WERI-Rb-1 (cell line): ENCODE results near the gene TSHZ2.

Experiments used
- DNase-seq: peaks from one replicate; pipeline ENCODE4 v3.0.0-alpha.2; 2020
- H3K27ac ChIP-seq: fragments of 250-450 bp; sonication (Bioruptor Pico); 2 replicates; pipeline ENCODE4 v1.5.1; 2020; ENCODE audit warnings: mild to moderate bottlenecking, moderate library complexity
- H3K27me3 ChIP-seq: fragments of 250-450 bp; sonication (Bioruptor Pico); 2 replicates; pipeline ENCODE4 v1.5.1; 2021; ENCODE audit warnings: mild to moderate bottlenecking, low read depth, moderate library complexity; ENCODE audit not compliant: insufficient read depth, severe bottlenecking
- H3K36me3 ChIP-seq: fragments of 250-450 bp; sonication (Bioruptor Pico); 2 replicates; pipeline ENCODE4 v1.5.1; 2020; ENCODE audit warnings: mild to moderate bottlenecking, moderate library complexity
- H3K4me3 ChIP-seq: 2 replicates; pipeline ENCODE4 v1.5.1; 2011; ENCODE audit warnings: low read depth, mild to moderate bottlenecking, control low read depth, low read length
- H3K9me3 ChIP-seq: fragments of 250-450 bp; sonication (Bioruptor Pico); 2 replicates; pipeline ENCODE4 v1.5.1; 2021; ENCODE audit warnings: mild to moderate bottlenecking, moderate library complexity; ENCODE audit not compliant: severe bottlenecking
- TF ChIP-seq, protein P1 (sequence below): IDR thresholded peaks from 2 replicates; pipeline ENCODE4 v1.5.1; 2011; ENCODE audit warnings: low read depth, mild to moderate bottlenecking, control low read depth, inconsistent platforms, low read length

The TSHZ2 gene

DNA sequence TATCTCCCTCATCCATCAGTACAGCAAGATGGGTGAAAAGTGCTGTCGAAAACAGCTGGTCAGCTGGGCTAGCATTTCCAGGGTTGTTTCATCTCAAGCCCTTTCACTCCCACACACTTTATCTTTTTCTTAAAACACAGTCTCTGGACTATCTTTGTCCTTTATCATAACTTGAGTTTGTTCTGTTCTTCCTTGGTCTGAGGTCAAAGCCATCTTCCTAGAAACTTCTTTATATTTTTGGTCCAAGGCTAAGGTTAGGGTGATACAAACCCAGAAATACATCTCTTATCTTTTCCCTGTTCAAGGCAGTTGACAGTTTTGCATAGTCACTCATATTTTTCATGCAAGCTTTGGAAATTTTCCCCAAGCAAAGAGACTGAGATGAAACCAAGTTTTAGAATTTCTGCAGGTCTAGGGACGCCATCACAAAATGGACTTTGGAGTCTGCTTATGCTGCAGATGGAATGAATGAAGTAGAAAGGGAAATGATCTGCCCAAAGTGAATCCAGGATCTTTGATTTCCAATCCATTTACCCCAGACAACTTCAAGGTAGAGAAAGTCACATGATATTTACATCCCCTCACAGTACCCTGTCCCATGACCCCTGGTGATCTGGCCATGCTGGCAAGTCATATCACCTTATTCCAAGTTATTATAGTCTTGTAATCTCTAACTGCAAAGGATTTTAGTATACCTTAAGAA lies 324.4 kb downstream of the TSHZ2 start:
- Histone ChIP-seq H3K9me3 (no peaks in the 10 kb centered on the region), H3K27ac (no peak overlapping the region), H3K4me3 (no peak overlapping the region), H3K36me3 (no peaks in the 10 kb centered on the region), H3K27me3 (peaks cover 68% of the 10 kb centered on the region)
- no peak for DNase-seq
- TF ChIP-seq, protein P1, sequence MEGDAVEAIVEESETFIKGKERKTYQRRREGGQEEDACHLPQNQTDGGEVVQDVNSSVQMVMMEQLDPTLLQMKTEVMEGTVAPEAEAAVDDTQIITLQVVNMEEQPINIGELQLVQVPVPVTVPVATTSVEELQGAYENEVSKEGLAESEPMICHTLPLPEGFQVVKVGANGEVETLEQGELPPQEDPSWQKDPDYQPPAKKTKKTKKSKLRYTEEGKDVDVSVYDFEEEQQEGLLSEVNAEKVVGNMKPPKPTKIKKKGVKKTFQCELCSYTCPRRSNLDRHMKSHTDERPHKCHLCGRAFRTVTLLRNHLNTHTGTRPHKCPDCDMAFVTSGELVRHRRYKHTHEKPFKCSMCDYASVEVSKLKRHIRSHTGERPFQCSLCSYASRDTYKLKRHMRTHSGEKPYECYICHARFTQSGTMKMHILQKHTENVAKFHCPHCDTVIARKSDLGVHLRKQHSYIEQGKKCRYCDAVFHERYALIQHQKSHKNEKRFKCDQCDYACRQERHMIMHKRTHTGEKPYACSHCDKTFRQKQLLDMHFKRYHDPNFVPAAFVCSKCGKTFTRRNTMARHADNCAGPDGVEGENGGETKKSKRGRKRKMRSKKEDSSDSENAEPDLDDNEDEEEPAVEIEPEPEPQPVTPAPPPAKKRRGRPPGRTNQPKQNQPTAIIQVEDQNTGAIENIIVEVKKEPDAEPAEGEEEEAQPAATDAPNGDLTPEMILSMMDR: no peak

DNA sequence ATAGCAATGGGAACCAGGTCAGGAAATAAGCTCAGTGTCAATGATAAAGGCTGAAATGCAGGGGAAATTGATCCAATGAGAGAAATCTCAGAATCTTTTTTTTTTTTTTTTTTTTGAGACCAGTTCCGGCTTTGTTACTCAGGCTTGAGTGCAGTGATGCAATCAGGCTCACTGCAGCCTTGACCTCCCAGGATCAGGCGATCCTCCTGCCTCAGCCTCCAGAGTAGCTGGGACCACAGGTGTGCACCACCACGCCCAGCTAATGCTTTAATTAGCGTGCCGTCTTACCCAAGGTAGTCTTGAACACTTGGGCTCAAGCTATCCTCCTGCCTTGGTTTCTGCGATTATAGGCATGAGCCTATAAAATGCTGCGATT lies 325.0 kb downstream of the TSHZ2 start:
- TF ChIP-seq, protein P1: no peak
- Histone ChIP-seq H3K27me3 (peaks cover 73% of the 10 kb centered on the region), H3K36me3 (no peaks in the 10 kb centered on the region), H3K27ac (no peak overlapping the region), H3K4me3 (no peak overlapping the region), H3K9me3 (no peaks in the 10 kb centered on the region)
- DNase-seq: no peak

DNA sequence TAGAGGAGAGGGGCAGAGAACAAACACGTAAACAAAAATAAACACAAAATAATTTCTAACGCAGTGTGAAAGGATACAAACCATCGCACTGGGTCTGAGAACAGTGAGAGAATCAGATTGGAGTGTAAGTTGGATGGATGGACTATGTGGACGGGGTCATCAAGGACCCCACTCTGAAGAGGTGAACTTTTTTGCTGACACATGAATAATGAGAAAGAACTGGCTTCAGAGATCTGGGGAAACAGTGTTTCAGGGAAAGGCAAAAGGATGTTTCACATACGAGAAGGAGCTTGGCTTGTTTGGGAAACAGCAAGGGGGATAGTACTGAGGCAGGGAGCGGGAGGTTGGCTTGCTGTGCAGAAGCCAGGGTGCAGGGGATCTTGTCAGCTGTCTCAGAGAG lies 326.1 kb downstream of the TSHZ2 start:
- Histone ChIP-seq H3K36me3 (no peaks in the 10 kb centered on the region), H3K27ac (no peak overlapping the region), H3K27me3 (peaks cover 80% of the 10 kb centered on the region), H3K9me3 (no peaks in the 10 kb centered on the region), H3K4me3 (no peak overlapping the region)
- TF ChIP-seq, protein P1: no peak
- no peak for DNase-seq

DNA sequence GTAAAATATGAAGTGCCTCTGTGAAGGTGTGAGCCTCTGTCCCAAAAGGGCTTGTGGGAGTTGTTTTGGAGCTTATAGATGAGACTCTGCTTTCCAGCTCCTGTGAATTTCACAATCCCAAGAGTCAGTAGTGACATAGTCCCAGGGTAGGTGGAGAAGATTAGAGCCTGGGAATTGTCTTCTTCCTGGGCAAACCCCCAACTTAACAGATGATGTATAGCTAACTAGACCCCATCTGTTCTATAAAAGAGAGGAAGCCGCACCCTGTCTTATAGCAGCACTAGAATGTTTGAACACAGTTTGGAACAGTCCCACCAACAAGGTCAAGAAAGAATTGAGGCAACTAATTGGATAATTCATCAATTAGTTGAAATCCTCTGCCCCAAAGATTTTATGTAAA lies 326.8 kb downstream of the TSHZ2 start:
- no peak overlapping the region for H3K4me3 ChIP-seq
- H3K27me3 ChIP-seq: peaks cover 80% of the 10 kb centered on the region
- H3K9me3 ChIP-seq: no peaks in the 10 kb centered on the region
- TF ChIP-seq, protein P1: no peak
- no peaks in the 10 kb centered on the region for H3K36me3 ChIP-seq
- no peak overlapping the region for H3K27ac ChIP-seq
- no peak for DNase-seq

DNA sequence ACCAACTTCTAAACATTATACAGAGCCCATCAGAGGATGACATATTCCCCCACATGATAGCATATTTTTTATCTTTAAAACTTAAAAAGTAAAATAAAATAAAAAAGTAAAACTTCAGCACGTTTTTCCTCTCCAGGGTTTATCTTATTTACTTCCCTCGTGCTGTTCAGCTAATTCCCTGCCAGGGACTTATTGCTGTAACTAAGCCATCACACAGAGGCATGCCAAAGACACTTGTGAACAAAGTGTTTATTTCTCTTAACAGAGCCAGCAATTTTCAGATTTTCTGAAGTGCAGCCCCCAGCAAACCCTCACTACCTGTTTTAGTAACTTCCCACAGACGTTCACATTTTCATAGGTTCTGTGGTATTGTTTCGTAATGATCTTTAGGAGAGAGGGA lies 327.7 kb downstream of the TSHZ2 start:
- TF ChIP-seq, protein P1: no peak
- no peak overlapping the region for H3K4me3 ChIP-seq
- no peaks in the 10 kb centered on the region for H3K9me3 ChIP-seq
- H3K27ac ChIP-seq: no peak overlapping the region
- peaks cover 82% of the 10 kb centered on the region for H3K27me3 ChIP-seq
- H3K36me3 ChIP-seq: no peaks in the 10 kb centered on the region
- no peak for DNase-seq

DNA sequence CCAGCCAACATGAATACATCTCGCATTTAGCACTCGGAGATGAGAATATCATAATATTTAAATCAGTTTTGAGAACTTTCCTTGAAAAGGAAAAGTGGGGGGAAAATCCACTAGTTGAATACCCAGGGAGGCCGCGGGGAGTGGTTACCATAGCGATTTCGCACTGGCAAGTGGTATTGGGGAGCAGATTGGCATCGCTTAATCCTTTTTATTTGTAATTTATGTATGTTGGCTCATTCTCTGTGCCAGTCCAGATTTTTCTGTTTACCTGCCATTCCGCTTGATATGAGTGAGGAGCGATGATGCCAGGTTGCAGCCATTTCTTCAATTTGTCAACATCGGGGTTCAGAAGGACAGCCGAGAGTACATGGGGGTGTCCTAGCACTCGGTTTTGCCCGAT lies 329.7 kb downstream of the TSHZ2 start:
- Histone ChIP-seq H3K27me3 (peaks cover 73% of the 10 kb centered on the region), H3K4me3 (no peak overlapping the region), H3K27ac (no peak overlapping the region), H3K36me3 (no peaks in the 10 kb centered on the region), H3K9me3 (no peaks in the 10 kb centered on the region)
- TF ChIP-seq, protein P1: no peak
- no peak for DNase-seq
